Measurements from ENCODE around the gene SMCO4.
"Not testable (repeated sequence)": the region's sequence is repeated elsewhere in the genome, so short reads cannot be mapped to it uniquely, and the experiment has no call there.

- not testable (repeated sequence) for TF ChIP-seq CTCF (IDR thresholded peaks at IDR 0.05); ZFX (IDR thresholded peaks at IDR 0.05; ENCODE audit: borderline replicate concordance)
Observed at GRCh38 chr11:93576870-93577269, 33.7 kb upstream of the SMCO4 start.

All from 22Rv1 (cell line).